T47D (cell line): Measurements from ENCODE around the gene TRAPPC8.
"Not testable (repeated sequence)": the region's sequence is repeated elsewhere in the genome, so short reads cannot be mapped to it uniquely, and the experiment has no call there.

Experiments used
- DNase-seq, 2 experiments: peaks; one replicate each; pipeline versions ENCODE4 v3.0.0 to v3.0.0-alpha.2; 2011 to 2012; ENCODE audit warnings: low read depth in 1 of 2, low spot score in 1 of 2
- JUND ChIP-seq: IDR thresholded peaks from 2 replicates; pipeline ENCODE4 v1.6.1; 2012; ENCODE audit warnings: low read depth
- in situ Hi-C: cut with HindIII; loops from 2 replicates; pipeline ENCODE4 v1.10.0; 2016; ENCODE audit warnings: low sequenced_read_pairs, low pct_unique_long_range_greater_than_20kb

The TRAPPC8 gene

GRCh38 chr18:31877900-31878299, 65.0 kb downstream of the TRAPPC8 start:
- DNase-seq: no peak
- TF ChIP-seq JUND: no peak
- in situ Hi-C loops: no loop called here

GRCh38 chr18:31876707-31877106, 66.2 kb downstream of the TRAPPC8 start:
- no peak for TF ChIP-seq JUND
- no peak for DNase-seq
- in situ Hi-C loops: no loop called here

GRCh38 chr18:31875301-31875700, 67.6 kb downstream of the TRAPPC8 start:
- no peak for DNase-seq
- in situ Hi-C loops: no loop called here

GRCh38 chr18:31863103-31863502, 79.8 kb downstream of the TRAPPC8 start:
- in situ Hi-C loops: no loop called here
- DNase-seq: no peak

More at GRCh38 chr18:31875301-31875700, 67.6 kb downstream of the TRAPPC8 start:
- no peak for TF ChIP-seq JUND

GRCh38 chr18:31860488-31860887, 82.4 kb downstream of the TRAPPC8 start:
- no peak for TF ChIP-seq JUND
- DNase-seq: no peak
- in situ Hi-C loops: no loop called here

More at GRCh38 chr18:31863103-31863502, 79.8 kb downstream of the TRAPPC8 start:
- no peak for TF ChIP-seq JUND

GRCh38 chr18:31857526-31858106, 85.3 kb downstream of the TRAPPC8 start:
- in situ Hi-C loops: no loop called here
- TF ChIP-seq JUND: no peak
- no peak for DNase-seq

GRCh38 chr18:31850844-31851243, 92.1 kb downstream of the TRAPPC8 start:
- no peak for TF ChIP-seq JUND
- DNase-seq: no peak
- in situ Hi-C loops: no loop called here

GRCh38 chr18:31840499-31840898, 102.4 kb downstream of the TRAPPC8 start:
- no peak for DNase-seq
- TF ChIP-seq JUND: no peak
- in situ Hi-C loops: no loop called here

GRCh38 chr18:31837879-31838278, 105.0 kb downstream of the TRAPPC8 start:
- TF ChIP-seq JUND: no peak
- in situ Hi-C loops: no loop called here

GRCh38 chr18:31835528-31836133, 107.3 kb downstream of the TRAPPC8 start:
- in situ Hi-C loops: no loop called here
- no peak for TF ChIP-seq JUND
- no peak for DNase-seq

More at GRCh38 chr18:31837879-31838278, 105.0 kb downstream of the TRAPPC8 start:
- no peak for DNase-seq

GRCh38 chr18:31831903-31832302, 111.0 kb downstream of the TRAPPC8 start:
- in situ Hi-C loops: no loop called here
- TF ChIP-seq JUND: no peak
- DNase-seq: no peak

- TF ChIP-seq JUND: no peak
- DNase-seq: no peak
- in situ Hi-C loops: no loop called here
Measured at GRCh38 chr18:31830686-31831085, 112.2 kb downstream of the TRAPPC8 start.

GRCh38 chr18:31828613-31829012, 114.3 kb downstream of the TRAPPC8 start:
- in situ Hi-C loops: no loop called here
- TF ChIP-seq JUND: no peak
- no peak for DNase-seq

- in situ Hi-C loops: not testable (repeated sequence)
Measured at GRCh38 chr18:31826673-31827325, 116.1 kb downstream of the TRAPPC8 start.

More at GRCh38 chr18:31826673-31827325, 116.1 kb downstream of the TRAPPC8 start:
- DNase-seq: not testable (repeated sequence)
